Erythroblast (primary cell): ENCODE results near the gene NCOA7.
"Not testable (repeated sequence)": the region's sequence is repeated elsewhere in the genome, so short reads cannot be mapped to it uniquely, and the experiment has no call there.

Experiments
- DNase-seq, 2 experiments: peaks; one replicate each; lab custom pipeline; 2025; lab: John Stamatoyannopoulos, UW
- GATA1 ChIP-seq: IDR thresholded peaks from 2 replicates; pipeline ENCODE4 v1.6.1; 2011; ENCODE audit warnings: low read depth, mild to moderate bottlenecking, control low read depth, low read length, moderate library complexity
- POLR2A ChIP-seq: IDR thresholded peaks from 2 replicates; pipeline ENCODE4 v1.6.1; 2011; ENCODE audit warnings: mild to moderate bottlenecking, low read length

NCOA7 gene

GRCh38 chr6:125942672-125943527, 152.1 kb downstream of the NCOA7 start:
- peak in 1 of 2 experiments; percentile 14 for DNase-seq
- no peak for TF ChIP-seq POLR2A
- TF ChIP-seq GATA1: no peak

DNA sequence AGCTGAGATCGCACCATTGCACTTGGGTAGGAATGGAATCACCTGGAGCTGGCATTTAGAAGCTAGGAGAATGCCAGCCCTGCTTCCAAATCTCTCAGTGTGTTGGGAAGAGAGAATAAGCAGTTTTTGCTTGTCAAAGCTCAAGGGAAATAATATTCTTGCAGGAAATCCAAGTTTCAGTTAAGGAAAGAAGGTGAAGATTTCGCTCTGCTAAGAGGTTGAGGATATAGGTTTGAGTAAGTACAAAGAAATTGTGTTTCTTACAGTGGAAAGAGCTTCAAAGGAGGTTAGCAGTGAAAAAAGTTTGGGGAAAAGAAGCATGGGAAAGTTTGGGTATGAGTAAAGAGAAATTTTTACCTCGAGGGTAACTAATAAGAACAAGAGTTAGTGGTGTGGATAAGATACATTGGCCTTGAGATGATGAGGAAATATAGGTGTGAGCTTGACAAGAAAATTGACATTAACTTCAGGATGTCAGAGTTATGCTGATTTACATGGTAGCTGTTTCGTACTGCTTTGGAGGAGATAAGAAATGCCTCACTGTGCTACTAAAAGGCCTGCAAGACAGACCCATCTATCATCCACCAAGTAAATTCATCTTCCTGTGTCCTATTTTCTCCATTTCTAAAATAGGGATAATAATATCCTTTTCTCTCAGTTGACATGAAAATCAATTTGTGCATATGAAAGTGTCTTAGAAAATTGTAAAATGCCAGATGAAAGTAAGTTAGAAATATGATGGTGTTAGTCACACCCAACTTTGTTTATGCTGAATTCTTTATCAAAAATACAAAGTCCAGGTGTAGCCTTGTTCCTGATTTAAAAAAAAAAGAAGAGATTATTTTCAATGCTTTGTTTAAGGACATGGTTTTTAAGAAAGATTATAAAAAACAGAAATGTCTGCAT, 153.0 kb downstream of the NCOA7 start:
- TF ChIP-seq POLR2A (no peak), GATA1 (no peak)
- peak; percentile 27 to 47 for DNase-seq

- TF ChIP-seq POLR2A: no peak
- no peak for TF ChIP-seq GATA1
- DNase-seq: peak; percentile 6 to 26
Measured at GRCh38 chr6:125944434-125944816, 153.7 kb downstream of the NCOA7 start.

DNA sequence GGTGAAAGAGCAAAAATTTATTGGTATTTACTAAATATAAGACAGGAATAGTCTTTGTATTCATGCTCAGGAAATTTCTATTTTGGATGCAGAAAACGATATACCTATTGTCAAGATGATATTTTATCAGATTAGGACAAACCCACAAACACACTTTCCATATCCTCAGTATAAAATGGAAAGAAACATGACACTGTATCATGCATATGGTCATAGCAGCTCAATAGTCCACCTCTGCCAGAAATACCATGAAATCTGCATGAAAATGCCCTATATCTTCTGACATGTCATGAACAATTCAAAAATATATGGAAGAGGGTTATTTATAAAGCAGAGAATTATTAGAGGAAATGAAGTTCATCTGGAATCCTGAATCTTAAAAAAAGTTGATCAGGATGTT, 154.1 kb downstream of the NCOA7 start:
- TF ChIP-seq POLR2A: no peak
- TF ChIP-seq GATA1: no peak
- DNase-seq: no peak

GRCh38 chr6:125945378-125946141, 154.8 kb downstream of the NCOA7 start:
- peak; percentile 86 to 88 for DNase-seq

DNA sequence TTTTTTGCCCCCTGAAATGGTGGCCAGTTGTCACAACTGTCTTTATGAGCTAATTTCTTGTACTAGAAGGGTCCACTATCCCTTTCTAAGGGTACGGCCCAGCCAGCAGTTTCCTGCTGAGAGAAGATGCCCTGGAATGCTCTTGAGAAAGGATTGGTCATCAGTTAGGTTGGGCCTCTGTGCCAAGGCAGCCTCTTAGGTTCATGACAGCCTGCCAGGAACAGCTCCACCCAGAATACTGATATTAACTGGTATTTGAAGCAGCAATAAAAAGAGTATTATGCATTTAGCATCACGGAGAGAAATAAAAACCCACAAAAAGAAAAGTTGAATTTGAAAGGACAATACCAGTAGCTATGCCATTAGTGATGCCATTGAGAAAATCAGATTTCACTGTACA, 156.9 kb downstream of the NCOA7 start:
- TF ChIP-seq GATA1 (no peak), POLR2A (no peak)
- peak; percentile 27 to 48 for DNase-seq

More at GRCh38 chr6:125945378-125946141, 154.8 kb downstream of the NCOA7 start:
- TF ChIP-seq GATA1: no peak
- peak; percentile 35 for TF ChIP-seq POLR2A

DNA sequence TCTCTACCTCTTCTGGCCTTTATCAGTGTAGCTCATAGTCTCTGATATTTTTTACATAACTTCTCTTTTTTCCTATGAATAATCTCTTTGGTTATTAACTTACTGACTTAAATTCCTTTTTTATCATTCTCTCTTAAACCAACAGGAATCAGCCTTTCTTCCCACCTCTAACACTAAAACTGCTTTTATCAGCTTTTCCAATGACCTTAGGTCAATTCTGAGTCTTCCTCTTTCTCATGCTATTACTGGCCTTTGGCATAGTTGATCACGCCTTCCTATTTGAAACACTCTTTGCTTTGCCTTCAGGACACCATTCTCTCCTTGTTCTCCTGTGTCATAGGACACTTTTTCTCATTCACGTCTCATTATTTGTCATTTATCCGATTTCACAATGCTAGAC, 157.7 kb downstream of the NCOA7 start:
- TF ChIP-seq POLR2A (no peak), GATA1 (no peak)
- peak in 1 of 2 experiments; percentile 32 for DNase-seq

DNA sequence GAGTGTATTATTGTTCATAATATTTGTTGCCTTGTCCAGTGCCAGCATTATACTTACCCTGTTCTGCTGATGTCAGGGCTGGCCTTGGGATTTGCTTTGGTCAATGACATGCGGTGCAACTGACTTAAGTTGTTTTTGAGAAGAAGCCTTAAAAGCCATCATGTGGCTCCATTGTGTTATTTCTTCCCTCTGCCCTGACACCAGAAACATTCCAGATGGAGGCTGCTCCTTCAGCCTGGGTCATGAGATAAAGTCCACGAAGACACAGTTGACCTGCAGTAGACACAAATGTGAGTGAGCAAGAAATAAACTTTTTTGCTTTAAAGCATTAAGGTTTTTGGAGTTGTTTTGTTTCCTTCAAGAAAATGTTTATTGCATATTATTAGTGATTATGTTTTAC, 158.3 kb downstream of the NCOA7 start:
- DNase-seq: no peak
- no peak for TF ChIP-seq GATA1
- TF ChIP-seq POLR2A: no peak

DNA sequence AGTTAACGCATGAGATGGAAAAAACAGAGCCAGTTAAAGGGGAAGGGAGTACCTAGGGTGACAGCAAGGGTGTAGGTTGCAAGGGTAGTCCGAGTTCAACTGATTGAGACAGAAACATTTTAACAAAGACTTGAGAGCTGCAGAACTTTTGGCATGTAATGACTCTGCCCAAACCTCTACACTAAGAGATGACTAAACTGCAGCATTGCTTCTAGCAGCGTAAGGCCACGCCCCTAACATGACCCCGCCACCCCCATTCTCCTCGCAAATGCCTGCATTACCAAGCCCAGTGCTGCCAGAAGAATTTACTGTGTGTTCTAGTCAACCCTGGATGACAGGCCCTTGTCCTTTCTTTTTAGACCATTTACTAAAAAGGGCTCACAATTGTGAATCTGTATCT, 159.5 kb downstream of the NCOA7 start:
- peak; percentile 20 to 24 for DNase-seq
- TF ChIP-seq POLR2A: no peak
- no peak for TF ChIP-seq GATA1

DNA sequence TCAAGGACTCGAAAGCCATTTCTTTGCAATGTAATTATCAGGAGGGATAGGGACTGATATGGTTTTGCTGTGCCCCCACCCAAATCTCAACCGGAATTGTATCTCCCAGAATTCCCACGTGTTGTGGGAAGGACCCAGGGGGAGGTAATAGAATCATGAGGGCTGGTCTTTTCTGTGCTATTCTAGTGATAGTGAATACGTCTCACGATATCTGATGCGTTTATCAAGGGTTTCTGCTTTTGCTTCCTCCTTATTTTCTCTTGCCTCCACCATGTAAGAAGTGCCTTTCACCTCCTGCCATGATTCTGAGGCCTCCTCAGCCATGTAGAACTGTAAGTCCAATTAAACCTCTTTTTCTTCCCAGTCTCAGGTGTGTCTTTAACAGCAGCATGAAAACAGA, 160.0 kb downstream of the NCOA7 start:
- DNase-seq: not testable (repeated sequence)

- no peak for DNase-seq
- TF ChIP-seq GATA1: no peak
Measured at GRCh38 chr6:125951323-125951722, 160.6 kb downstream of the NCOA7 start.

- peak; percentile 40 to 48 for DNase-seq
- TF ChIP-seq GATA1 (no peak), POLR2A (no peak)
Measured at GRCh38 chr6:125952764-125953501, 162.2 kb downstream of the NCOA7 start.

DNA sequence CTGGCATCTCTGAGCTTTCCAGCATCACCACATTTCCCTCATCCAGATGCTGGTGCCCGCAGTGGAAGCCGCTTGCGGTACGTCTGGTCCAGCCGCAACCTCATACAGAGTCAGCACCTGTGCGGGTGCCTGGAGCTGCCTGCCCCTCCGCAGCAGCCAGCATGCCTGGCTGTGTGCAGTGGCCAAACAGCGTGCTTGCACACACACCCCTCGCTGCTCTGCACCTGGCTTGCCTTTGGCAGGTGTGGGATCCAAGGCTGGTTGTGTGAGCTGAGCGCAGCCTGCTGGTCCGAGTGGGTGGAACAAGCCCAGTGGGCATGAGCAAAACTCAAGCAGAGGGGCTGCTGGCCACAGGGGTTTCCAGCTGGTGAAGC, 162.7 kb downstream of the NCOA7 start:
- no peak for DNase-seq
- TF ChIP-seq GATA1 (no peak), POLR2A (no peak)

DNA sequence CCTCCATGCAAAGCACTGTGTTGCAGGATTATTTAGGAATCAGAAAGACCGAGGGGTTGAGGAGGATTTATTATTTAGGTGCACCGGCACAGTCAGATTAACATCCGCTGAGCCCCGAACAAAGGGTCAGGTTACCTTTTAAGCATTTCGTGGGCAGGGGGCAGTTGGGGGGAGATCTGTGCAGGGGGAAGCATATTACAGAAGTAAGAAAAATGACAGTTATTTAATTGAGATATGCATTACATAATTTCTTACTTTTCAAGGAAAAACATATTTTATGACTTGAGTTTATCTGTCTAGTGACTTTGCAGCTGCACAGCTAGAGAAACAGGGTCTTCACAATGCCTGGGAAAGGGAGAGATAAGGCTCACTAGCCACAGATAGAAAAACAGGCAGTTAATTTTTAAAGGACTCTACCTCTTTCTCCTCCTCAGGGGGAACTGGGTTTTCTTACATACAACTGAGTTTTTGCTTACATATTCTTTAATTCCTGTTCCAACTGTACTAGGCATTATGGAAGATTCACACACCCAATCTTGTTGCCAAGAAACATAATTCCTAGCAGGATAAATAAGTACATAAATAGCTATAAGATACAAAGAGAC, 164.1 kb downstream of the NCOA7 start:
- no peak for TF ChIP-seq GATA1
- no peak for TF ChIP-seq POLR2A
- peak; percentile 36 to 53 for DNase-seq
